GM18526 (cell line): ENCODE measurements around the gene UTP25.

Experiments used
- POLR2A ChIP-seq: IDR thresholded peaks from 3 replicates; pipeline ENCODE4 v1.6.1; 2011; ENCODE audit not compliant: insufficient read length; ENCODE audit errors: extremely low read depth

The UTP25 gene

DNA sequence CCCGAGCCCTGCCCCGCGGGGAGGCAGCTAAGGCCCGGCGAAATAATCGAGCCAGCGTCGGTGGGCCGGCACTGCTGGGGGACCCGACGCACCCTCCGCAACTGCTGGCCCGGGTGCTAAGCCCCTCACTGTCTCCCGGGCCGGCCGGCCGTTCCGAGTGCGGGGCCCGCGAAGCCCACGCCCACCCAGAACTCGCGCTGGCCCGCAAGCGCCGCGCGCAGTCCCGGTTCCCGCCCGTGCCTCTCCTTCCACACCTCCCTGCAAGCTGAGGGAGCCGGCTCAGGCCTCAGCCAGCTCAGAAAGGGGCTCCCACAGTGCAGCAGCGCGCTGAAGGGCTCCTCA is 61.3 kb downstream of the UTP25 start:
- no peak for TF ChIP-seq POLR2A

DNA sequence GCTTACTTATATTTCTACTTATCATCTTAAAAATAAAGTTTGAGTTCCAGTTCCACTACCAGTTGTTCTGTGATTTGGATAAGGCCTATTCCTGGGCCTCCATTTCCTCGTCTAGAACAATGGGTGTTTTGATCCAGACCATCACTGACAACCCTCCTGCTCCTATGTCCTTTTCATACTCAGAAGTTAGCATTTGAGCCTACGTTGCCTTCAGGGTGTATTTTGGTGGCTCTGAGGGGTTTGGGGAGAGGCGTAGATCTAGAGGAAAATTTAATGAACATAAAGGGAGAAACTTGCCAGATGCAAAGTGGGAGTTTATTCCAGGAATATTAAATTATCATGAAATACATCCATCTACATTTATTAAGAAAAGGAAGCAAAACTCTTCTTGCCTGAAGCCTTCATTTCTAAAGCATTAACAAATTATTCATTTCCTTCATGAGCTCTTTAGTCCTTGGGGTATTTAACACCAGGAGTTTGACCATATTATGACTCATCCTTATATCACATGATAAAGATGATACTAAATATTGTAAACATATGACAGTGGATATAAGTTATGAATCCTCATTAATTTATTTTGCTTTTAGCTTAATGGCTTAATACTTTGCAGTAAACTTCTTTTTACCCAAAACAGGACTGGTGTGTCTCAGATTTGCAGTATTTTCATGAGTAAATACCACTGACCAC is 63.0 kb downstream of the UTP25 start:
- TF ChIP-seq POLR2A = no peak

DNA sequence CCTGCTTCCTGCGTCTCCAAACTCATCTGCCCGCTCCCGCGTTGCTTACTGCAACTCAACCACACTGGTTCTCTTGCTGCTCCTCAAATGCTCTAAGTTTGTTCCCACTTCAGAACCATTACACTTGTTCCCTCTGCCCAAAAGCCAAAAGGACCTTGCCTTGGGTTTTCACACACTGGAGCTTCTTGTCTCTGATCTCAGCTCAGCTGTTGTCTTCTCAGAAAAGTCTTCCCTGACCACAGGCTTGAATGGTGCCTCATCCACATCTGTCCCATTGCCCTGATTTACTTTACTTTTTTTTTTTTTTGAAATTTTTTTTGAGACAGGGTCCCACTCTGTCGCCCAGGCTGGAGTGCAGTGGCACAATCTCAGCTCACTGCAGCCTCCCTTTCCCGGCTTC is 66.0 kb downstream of the UTP25 start:
- no peak for TF ChIP-seq POLR2A

DNA sequence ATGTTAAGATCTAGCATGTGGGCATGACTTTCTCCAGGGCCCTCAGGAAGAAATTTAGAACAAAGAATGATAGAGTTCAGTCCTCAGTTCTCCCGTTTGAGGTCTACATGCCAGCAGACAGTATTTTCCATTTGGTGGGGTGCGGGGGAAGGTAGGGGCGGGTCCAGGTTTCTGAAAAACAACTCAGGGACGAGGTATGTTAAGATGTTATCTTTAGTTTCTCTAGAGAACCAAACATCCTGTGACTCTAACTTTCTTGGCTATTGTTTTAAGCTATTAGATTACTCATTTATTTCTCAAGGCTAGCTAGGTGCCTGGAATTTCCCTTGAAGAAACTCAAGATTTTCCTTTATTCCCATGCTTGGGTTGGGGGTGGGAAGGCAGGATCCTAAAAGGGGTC is 67.9 kb downstream of the UTP25 start:
- no peak for TF ChIP-seq POLR2A

DNA sequence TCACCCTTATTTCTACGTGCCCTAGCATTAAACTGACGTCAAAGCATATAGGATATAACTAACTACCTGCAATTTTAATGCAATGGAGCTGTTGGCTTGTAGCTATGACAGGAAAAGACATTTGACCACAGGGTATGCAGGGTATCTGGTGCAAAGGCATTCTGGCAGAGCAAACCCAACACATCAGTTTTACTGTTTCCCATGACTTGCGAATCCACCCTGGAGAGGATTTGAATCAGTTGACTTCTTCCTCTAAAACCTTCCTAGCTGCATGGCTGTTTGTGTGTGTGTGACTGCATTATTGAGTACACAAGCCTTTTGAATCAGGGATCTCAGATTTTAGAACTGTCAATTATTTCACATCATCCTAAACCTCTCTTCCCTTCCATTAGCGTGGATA is 68.6 kb downstream of the UTP25 start:
- no peak for TF ChIP-seq POLR2A

DNA sequence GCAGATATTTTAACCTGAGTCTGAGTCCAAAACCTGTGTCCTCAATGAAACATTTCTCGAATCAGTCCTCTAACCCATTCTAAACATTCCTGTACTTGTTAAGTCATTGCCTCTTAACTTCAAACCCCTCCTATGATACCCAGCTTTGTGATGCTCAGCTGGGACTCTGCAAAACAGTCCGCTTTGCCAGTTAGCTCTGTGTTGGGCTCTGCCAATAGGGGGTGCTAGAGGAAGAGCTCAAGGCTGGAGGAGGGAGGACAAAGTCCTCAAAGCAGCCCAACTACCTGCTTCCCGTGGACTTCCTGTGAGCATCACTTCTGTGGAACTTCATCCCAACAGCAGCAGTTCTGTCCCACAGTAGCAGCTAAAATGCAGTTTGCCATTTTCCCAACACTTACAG is 72.2 kb downstream of the UTP25 start:
- TF ChIP-seq POLR2A = no peak

DNA sequence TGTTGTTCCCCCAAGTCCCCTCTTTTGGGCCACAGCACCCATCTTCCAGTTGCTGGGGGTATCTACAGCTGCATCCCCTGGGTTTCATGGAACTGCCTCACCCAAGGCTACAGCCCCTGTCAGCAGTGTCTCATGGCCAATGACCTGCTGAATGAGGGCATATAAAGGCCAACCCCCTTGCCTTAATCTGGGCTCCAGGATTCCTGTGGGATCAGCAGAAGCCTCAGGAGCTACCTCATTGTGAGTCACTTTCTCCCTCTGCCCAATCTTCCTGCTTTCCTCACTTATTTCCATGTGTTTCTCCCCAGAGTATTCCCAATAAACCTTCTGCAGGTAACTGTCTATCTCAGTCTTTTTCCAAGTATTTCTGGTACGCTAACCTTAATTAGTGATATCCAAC is 73.0 kb downstream of the UTP25 start:
- TF ChIP-seq POLR2A = no peak

DNA sequence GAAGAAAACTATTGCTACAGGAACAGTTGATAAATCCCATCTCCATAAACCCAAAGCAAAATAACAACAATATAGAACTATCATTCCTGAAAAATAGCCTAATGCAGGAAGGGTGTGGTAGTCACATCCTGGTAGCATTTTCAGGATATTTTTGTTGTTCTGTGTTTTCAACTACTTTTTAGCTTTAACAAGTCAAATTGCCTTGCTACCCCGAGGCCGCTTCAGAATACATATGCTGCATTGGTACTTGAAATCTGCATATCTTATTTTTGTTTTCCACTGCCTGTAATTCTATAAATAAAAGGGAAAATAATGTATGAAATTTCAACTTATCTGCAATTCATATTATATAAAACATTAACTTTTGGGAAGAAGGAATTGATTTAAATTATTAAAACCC is 73.4 kb downstream of the UTP25 start:
- TF ChIP-seq POLR2A = no peak
